ENCODE results near the gene ZDHHC18.
"Not testable (repeated sequence)": the region's sequence is repeated elsewhere in the genome, so short reads cannot be mapped to it uniquely, and the experiment has no call there.

GRCh38 chr1:26810105-26810504, 16.4 kb upstream of the ZDHHC18 start:
- TF ChIP-seq CTCF (IDR thresholded peaks at IDR 0.05), result peak; percentile 31 to 77 (median 76)
- TF ChIP-seq POLR2A (IDR thresholded peaks at IDR 0.05), result not testable (repeated sequence)

Data from breast epithelium (tissue), 3 donors.